ENCODE measurements around the gene PGLYRP3.

DNA sequence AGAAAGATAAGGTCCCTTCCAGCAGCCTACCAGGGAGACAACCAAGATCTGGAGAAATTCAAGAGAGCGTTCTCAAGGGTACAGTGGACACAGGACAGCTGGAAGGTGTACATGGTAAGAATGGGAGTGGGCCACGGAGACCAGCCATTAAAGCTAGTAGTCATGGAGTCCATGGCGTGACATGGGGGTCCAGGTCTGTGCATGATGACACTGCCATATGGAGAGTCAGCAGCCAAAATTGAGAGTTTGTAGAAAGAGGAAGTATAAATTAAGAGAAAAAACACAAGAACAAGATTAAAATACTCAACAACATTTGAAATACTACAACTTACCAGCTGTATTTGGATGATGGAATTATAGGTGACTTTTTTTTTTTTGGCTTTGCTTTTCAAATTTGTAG, 61.2 kb downstream of the PGLYRP3 start:
- TF ChIP-seq, protein P1, sequence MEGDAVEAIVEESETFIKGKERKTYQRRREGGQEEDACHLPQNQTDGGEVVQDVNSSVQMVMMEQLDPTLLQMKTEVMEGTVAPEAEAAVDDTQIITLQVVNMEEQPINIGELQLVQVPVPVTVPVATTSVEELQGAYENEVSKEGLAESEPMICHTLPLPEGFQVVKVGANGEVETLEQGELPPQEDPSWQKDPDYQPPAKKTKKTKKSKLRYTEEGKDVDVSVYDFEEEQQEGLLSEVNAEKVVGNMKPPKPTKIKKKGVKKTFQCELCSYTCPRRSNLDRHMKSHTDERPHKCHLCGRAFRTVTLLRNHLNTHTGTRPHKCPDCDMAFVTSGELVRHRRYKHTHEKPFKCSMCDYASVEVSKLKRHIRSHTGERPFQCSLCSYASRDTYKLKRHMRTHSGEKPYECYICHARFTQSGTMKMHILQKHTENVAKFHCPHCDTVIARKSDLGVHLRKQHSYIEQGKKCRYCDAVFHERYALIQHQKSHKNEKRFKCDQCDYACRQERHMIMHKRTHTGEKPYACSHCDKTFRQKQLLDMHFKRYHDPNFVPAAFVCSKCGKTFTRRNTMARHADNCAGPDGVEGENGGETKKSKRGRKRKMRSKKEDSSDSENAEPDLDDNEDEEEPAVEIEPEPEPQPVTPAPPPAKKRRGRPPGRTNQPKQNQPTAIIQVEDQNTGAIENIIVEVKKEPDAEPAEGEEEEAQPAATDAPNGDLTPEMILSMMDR (IDR thresholded peaks at IDR 0.05; ENCODE audit: extremely low read depth in 1 of 2, insufficient read depth in 1 of 2, low read depth in 1 of 2, low read length in 2 of 2) = no peak
- TF ChIP-seq, protein P2, sequence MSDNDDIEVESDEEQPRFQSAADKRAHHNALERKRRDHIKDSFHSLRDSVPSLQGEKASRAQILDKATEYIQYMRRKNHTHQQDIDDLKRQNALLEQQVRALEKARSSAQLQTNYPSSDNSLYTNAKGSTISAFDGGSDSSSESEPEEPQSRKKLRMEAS (IDR thresholded peaks at IDR 0.05; ENCODE audit: insufficient read depth, insufficient read length) = no peak
- TF ChIP-seq EZH2 (IDR thresholded peaks at IDR 0.05; ENCODE audit: borderline replicate concordance, low read depth, low read length, severe bottlenecking) = no peak
- TF ChIP-seq MYC (IDR thresholded peaks at IDR 0.05; ENCODE audit: low read depth, low read length) = no peak
- no peak for TF ChIP-seq POLR2AphosphoS5 (IDR thresholded peaks at IDR 0.05; ENCODE audit: insufficient read depth, low read depth, low read length)
